HG02870 (cell line): Measurements from ENCODE around the gene MLF2.

ENCODE experiments used
- ATAC-seq: cut with Tn5 transposase; IDR thresholded peaks from one replicate; pipeline ENCODE4 v1.9.1; 2021; ENCODE audit warnings: mild to moderate bottlenecking, moderate library complexity; ENCODE audit not compliant: unreplicated experiment

The MLF2 gene

DNA sequence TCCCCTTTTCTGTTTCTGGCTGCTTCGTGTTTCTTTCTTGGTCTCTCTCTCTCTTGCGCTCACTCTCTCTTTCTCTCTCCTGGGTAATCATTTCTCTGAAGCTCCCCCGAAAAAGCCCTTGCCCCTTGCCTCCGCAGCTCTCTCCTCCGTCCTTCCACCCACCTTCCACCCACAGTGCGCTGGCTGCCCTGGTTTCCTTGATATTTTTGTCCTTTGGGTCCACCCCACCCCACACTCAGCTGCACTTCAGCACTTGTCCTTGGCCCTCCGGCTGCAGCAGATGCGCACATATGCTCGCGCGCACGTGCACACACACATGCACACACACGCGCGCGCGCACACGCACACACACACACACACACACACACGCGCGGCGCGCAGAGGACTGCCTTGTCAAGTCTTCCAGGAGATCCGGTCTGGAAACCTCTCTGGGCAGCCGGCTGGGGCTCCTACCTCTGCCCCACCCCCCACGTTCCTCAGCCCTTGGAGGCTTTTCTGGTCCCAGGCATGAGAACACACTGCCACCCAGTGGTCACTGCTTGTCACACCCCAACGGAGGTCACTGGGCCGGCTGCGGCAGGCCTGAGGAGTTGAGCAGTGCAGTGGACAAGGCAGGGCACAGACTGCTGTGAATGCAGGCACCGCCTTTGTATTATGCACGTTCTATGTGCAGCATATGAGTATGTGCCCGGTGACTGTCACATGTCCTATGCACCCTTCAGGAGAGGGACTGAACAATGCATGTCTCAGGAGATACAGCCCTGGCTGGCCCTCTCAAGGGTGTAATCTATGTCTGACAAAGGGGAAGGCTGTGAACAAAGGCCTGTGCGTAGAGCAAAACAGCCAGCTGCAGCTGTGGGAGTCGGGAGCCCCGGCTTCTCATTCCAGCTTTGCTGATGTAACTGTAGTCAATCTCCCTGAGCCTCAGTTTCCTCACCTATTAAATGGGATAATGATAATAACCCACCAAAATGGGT is 25.9 kb upstream of the MLF2 start:
- peak; percentile 70 for ATAC-seq

DNA sequence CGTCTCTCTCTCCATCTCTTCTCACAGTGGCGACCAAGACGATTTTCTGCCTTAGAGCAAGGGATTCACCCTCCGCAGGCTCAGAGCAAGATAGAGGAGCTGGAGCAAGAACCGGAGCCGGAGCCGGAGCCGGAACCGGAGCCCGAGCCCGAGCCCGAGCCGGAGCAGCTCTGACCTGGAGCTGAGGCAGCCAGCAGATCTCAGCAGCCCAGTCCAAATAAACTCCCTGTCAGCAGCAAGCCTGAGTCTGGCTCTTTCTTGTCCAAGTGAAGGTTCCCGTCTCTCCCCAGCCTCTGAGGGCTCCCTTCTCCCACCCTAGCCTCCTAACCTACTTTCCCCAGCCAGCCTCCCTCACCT is 25.3 kb upstream of the MLF2 start:
- ATAC-seq, result no peak

DNA sequence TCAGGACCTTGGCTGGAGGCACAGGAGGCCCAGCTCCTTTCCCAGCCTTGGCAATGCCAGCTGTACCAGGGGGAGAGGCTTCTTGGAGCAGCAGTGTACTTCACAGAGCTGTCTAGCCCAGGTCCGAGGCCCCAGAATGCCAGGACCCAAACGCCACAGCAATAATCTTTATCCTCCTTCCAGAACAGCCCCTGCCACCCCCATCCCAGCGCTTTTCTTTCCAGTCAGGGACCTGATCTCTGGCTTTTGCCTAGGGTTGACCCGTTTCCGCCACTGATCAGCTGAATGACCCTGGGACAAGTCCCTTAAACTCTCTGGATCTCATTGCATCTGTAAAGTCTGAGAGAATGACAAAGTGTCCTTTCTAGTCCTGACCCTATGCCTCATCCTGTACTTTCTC is 24.4 kb upstream of the MLF2 start:
- ATAC-seq, result no peak

DNA sequence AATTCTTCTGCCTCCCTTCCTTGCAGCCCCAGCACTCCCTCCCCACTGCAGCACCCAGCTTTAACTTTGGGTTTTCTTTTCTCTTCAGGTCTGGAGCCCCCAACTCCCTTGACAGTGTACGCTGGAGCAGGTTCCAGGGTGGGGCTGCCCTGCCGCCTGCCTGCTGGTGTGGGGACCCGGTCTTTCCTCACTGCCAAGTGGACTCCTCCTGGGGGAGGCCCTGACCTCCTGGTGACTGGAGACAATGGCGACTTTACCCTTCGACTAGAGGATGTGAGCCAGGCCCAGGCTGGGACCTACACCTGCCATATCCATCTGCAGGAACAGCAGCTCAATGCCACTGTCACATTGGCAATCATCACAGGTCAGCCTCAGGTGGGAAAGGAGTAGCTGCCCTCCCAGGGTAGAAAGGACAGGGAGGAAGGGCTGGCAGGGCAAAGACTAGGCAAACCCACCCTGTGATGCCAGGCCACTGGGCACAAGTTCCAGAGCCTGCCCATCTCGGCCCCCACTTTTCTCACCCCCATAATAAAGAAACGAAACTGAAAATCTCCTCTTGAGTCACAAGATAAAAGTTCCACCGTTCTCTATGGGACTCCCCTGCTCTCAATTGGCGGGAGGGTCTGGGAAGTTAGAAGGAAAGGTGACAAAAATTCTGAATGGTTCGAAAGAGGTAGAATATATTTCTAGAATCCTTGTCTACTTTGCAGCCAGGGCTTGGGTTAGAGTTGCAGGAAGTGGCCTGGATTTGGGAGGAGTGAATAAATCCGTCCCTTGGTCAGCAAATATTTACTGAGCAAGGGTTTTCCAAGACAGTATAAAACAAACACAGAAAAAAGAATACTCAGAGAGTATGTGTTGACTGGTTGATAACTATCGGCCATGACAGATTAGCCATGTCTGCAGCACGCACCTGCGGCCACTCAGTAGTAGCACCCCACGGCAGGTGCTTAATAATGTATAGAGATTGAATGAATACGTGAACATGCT is 22.5 kb upstream of the MLF2 start:
- ATAC-seq, result no peak

DNA sequence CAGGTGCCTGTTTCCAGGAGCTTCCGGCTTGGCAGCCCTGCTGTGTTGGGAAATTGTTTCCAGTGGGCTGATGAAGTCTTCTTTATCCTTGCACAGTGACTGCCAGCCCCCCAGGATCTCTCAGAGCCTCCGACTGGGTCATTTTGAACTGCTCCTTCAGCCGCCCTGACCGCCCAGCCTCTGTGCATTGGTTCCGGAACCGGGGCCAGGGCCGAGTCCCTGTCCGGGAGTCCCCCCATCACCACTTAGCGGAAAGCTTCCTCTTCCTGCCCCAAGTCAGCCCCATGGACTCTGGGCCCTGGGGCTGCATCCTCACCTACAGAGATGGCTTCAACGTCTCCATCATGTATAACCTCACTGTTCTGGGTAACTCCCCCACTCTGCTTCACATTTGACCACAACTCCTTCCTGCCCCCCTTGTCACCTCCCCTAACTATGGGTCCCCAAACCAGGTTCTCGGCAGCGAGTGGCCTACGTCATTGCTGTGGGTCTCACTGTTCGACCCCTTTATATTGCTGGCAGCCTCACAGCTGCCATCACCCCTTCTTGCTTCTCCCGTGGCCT is 21.6 kb upstream of the MLF2 start:
- no peak for ATAC-seq

DNA sequence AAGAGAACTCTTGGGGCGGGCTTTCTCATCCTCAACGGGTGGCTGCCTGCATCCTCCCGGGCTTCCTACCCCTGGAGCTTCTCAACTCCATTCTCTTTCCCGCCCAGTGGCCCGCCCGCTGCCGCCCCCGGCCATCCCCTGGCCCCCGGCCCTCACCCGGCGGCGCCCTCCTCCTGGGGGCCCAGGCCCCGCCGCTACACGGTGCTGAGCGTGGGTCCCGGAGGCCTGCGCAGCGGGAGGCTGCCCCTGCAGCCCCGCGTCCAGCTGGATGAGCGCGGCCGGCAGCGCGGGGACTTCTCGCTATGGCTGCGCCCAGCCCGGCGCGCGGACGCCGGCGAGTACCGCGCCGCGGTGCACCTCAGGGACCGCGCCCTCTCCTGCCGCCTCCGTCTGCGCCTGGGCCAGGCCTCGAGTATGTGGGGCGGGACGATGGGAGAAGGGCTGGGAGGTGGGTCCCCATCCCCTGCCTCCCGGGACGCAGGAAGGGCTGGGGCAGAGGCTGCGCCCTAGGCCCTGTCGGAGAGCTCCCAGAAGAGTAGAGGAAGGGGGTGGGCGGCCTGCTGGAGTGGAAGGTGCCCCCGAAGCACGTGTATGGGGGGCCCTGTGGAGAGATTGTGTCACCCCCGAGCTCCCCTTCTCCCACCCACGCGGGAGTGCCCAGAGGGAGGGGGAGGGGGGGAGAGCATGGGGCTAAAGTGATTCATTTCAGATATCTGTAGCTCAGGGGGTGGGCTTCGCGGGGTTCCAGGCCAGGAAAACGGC is 20.8 kb upstream of the MLF2 start:
- no peak for ATAC-seq

DNA sequence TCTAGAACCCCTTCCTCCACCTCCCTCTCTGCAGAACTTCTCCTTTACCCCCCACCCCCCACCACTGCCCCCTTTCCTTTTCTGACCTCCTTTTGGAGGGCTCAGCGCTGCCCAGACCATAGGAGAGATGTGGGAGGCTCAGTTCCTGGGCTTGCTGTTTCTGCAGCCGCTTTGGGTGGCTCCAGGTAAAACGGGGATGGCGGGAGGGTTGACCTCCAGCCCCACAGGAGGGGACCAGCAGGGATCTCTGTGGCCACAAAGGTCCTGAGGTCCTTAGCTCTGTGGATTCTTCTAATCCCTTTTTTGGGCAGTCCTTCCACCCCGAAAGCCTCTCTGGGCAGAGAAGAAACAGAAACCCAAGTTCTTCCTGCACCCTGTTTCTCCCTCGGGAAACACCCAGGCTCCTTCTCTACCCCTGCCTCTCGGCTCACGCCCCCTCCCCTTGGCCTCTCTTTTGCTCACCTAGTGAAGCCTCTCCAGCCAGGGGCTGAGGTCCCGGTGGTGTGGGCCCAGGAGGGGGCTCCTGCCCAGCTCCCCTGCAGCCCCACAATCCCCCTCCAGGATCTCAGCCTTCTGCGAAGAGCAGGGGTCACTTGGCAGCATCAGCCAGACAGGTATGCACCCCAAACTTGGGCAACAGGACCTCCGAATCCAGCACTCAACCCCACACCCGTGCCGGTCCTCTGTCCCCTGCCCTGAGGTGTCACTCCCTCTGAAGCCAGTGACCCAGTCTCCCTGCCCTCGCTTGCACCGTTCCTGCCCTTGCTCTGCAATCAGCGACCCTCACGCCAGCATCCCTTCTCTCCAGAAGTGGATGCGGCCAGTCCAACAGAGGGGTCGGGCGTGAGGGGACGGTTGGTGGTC is 20.0 kb upstream of the MLF2 start:
- ATAC-seq, result no peak

DNA sequence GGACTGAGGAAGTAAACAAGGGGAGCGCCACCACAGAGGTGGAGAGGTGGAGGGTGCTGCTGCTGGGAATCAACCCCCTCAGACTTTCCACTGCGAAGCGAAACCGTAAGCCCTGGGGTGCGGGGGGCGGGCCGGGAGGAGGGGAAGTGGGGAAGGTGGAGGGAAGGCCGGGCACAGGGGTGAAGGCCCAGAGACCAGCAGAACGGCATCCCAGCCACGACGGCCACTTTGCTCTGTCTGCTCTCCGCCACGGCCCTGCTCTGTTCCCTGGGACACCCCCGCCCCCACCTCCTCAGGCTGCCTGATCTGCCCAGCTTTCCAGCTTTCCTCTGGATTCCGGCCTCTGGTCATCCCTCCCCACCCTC is 19.4 kb upstream of the MLF2 start, which contains the start of gene LAG3:
Gene LAG3 (plus strand): TSS at position 190 of the 365 bp plus-strand sequence. CDS start 333 bp downstream, outside the sequence.
- ATAC-seq, result no peak

DNA sequence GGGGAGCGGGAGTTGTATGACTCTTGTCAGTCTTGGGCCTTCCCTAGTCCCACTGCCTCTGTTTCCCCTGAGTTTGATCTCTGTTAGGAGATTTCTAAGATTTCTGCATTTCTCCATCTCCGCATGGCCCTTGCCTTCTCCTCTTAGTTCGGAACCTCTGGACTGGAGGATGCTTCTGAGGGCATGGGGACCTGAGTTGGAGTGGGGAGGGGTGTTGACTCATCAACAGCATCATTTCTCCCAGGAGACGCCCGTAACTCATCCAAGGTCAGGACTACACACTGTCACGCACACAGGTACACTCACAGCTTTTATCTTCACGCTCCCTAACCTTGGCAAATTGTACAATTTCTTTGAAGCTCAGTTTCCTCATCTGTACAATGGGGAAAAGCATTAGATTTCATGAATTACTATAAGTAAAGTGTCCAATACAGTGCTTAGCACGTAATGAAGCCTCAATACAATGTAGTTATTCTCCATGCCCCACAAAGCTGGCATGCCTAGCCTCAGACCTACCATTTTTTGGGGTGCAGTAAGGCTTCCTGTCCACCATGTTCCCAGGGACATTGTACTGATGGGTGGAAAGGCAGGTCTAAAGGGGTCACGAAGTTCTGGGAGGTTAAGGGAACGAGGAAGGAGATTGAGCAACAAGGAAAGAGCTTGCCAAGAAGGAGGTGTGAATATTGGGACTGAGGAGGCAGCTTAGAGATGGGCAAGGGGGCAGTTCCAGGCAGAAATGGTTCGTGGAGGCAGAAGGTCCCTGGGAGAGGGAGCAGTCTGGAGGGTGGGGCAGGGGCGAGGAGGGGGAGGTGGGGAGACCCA is 18.8 kb upstream of the MLF2 start:
- no peak for ATAC-seq

DNA sequence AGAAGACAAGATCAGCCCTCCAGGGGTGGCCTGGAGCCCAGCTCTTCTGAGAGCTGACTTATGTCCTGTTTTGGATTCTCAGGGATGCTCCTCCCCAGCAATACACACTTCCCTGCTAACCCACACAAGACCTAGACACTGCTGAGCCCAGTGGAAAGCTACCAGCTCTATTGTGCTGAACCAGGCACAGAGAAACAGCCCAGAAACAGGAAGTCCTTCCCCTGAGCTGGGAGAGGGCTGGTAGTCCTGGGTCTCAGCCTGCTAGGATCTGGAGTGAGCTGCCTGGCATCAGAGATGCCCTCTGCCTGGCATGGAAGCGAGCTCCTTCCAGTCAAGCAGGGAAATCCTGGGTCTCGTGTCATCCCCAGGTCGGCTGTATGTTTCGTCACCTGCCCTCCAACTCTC is 18.2 kb upstream of the MLF2 start:
- ATAC-seq, result no peak

DNA sequence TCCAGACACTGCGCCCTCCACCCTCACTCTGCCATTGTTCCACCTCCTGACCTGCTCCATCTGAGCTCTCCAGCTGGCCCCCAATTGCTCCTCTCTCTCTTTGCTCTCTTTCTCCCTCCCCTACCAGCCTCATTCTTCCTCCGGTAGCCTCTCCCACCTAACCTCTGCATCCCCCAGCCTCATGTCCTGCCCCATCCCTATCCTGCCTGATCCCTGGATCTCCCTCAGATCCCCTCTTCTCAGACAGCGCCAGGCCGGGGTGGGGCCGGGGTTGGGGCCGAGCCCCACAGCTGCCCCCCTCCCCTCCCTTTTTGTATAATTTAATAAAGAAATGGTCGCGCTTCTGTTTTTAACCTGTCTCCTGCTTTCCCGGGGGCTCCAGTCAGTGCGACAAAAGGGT is 17.7 kb upstream of the MLF2 start:
- no peak for ATAC-seq

DNA sequence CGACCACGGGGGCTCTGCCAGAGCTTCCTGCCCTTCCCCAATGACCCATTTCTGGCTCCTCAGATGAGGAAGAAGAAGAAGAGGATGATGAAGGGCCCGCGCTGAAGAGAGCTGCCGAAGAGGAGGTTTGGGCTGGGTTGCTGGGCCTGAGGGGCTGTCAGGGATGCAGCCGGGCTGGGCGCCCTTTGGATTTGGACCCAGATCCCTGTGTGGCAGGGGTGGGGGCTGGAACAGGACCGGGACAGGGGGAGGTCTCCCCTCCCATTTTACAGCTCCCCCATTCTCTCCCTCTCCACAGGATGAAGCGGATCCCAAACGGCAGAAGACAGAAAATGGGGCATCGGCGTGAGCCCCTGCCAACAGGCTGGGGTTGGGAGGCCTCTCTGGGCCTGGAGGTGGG is 17.2 kb upstream of the MLF2 start:
- ATAC-seq, result no peak

DNA sequence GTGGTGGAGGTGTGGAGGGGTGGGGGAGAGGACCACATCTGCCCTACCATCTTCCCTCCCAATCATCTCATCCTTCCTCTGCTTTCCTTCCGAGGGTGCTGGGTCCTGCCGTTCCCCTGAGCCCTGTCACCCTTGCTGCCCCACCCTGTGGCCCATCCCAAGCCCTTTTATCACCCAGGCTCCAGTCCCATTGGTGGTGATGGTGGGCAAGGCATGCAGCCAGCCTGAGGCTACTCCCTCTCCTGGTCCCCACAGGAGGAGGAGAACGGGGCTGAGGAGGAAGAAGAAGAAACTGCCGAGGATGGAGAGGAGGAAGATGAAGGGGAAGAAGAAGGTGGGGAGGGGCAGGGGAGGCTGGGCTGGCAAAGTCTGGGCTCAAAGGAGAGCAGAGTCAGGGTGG is 16.7 kb upstream of the MLF2 start:
- ATAC-seq, result no peak

DNA sequence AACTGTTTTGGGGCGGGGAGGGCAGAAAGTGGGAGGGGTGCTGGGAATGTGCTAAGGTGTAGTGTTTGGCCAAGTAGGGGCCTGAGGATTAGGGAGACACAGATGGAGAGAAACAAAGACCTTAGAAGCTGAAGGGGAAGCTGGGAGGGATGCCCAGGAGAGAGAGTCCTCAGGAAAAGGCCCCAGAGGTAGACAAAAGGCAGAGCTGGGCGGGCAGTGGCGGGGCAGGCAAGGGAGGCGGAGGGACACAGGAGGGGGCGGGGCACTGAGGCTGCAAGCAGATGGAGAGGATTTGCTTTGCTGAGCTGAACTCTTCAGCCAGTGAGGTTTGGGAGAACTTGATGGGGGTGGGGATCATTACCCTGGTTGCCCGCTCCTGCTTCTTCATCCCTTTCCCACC is 16.0 kb upstream of the MLF2 start:
- no peak for ATAC-seq

DNA sequence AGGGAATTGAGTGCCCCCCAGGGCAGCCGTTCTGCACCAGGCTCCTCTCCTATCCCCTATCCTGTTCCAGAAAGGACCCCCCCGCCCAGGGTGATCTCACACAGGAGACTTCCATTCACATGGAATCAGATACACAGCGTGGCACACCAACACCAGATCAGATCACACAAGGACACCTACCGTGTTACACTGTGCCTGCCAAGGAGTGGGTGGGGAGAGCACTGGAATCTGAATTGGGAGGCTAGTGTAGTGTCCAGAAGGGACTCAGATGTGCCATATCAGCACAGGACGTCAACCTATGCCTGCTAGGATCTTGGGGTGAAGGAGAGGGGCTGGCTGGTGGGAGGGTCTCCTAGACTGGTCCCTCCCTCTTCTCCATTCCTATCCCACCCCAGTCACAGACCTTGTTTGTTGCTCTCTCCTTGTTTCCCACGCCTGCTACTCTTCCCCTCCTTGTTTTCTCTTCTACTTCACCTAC is 15.5 kb upstream of the MLF2 start:
- ATAC-seq, result no peak

DNA sequence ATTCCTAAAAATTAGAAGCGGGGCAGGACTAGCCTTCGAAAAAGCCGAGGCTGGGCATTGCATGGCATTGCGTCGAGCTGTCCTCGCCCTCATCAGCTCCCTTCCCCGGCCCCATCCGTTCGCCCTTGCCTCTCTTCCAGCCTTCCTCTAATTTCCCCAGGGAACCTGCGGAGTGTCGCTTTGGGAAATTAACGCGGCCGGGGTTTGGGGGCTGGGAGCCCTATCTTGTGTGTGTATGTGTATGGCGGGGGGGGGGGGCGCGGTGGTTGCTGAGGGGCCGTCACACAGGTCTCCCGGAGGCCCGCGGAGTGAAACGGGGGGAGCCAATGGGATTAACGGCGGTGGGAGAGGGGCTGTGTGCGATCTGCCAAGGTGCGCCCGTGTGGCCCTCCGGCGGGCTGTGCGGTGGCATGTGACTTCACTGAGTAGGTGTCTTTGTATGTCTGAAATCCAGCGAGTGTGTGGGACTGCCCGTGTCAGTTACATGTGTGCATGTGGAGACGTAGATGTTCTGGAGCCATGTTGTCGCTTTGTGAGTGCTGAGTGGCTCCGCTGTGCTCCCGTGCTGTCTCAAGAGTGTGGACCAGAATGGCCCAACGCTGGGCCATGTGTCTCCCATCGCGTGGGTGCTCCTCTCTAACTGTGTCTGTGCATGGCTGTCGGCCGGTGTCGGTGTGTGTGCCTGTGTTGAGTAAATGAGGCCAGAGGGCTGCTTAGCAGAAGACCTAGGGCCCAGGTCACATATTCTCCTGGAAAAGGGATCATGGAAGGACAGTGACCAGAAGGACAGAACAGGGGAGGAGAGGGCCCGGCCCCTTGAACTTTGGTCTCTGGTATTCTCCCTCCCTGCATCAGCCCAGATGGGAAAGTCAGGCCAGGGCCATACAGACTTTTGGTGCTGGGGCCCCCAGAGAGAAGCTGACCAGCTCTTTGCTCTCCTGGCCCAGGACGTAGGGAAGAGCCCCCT is 14.7 kb upstream of the MLF2 start:
- ATAC-seq, result no peak

DNA sequence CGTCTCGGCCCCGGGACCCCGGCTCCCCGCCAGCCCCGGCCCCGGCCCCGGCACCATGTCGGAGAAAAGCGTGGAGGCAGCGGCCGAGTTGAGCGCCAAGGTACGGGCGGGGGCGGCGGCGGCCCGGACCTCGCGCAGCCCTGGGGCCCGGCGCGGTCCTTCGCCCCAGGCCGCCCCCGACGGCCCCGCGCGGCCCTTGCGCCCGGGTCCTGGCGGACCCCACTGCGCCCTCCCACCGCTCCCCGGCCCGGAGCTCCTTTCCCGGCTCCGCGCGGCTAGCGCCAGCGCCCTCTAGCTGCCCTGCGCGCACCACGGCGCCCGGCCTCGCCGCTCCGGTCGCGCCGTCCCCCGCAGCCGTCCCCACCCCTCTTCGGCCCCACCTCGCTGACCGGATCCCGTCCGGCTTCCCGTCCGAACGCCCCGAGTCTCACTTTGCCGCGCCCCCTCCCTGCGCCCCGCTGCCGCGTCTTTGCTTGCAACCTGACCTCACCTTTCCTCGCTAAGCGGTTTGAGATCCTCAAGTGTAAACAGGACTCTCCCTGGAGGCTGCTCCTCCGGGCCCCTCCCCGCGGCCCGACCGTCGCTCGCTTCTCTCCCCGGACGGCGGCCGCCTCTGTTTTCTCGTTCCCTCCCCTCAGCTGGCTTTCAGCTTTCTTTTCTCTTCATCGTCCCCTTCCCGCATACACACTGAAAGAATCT is 13.9 kb upstream of the MLF2 start:
- peak; percentile 37 for ATAC-seq
